GM12801 (cell line): ENCODE results near the gene SPATA32.

Source experiments
- CTCF ChIP-seq: IDR thresholded peaks from one replicate; pipeline ENCODE4 v1.5.1; 2011; ENCODE audit warnings: control low read depth; ENCODE audit not compliant: insufficient read length; ENCODE audit errors: extremely low read depth

Gene SPATA32, protein sequence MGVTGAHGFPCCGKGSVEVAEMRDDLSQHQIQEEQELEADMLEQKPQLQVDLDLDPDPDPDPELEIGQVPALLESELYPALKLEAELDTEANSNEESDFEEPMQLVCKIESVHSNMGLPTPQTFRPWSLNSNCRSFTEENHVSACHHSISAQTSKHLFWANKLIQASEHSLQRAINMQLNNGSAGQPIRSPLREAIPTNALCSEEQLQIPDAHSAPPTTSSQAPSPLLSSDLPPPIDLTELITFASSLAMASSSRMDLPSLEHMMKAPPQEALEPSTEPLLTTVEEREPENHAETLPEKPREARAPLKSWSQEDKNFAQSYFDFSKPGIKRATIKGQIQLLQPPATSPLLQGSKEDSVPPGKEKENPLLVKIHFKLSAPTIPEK

GRCh38 chr17:45261577-45262515, at the start of gene SPATA32:
TSS of gene SPATA32 (minus strand) at chr17:45262094. CDS start at chr17:45262016, 78 bp downstream.
- TF ChIP-seq CTCF: no peak

- no peak for TF ChIP-seq CTCF
These were observed 49.5 kb upstream of the SPATA32 start for GRCh38 chr17:45311401-45311759.

DNA sequence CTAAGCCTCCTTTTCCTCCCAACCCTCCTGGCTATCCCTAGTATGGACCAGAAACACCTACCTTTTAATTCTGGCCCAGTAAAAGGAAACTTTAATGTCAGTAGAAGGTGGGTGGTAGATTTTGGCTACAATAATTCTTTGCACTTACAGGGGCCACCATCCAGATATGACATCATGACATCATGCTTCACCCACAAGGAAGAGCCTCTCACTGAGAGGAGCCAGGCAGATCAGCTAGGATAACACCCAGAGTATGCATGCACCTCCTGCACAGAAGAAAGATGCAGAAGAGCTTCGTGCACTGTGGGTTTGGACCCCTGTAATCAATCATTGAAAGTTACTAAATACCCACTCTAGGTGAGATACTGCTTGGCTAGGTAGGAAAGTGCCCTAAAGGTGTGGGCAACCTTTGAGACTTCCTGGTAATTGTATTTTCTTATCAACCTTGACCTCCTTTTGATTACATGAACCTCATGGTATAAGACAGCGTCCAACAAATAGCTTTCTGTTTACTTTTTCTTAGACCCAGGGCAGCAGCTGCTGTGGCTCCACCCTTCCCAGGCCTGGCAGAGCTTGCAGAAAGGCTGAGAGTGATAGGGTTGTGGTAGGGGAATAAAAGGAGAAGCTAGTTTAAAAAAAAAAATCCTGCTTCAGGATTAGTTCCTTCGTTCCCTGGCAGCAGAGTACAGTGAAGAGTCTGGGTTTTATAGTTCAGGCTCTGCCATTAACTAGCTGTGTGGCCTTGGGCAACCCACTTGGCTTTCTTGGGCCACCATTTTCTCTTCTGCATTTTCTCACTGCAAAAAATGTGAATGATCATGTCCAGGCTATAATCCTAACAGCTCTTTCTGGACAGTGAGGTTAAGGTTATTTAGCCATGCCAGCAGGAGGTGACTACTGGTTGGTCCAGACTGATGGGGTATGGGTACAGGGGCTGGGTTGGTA, 48.8 kb upstream of the SPATA32 start:
- no peak for TF ChIP-seq CTCF

- TF ChIP-seq CTCF: no peak
These were observed 47.5 kb upstream of the SPATA32 start for GRCh38 chr17:45309400-45309799.

GRCh38 chr17:45308840-45309239, 46.9 kb upstream of the SPATA32 start:
- no peak for TF ChIP-seq CTCF

- TF ChIP-seq CTCF: no peak
These were observed 46.1 kb upstream of the SPATA32 start for GRCh38 chr17:45308016-45308365.
